ENCODE measurements around the gene EFCAB9. TPM values are rescaled to one million over a fixed set of nuclear protein-coding genes. Genes with fewer than 3 reads are reported as not detected.

EFCAB9 gene
- total RNA-seq, 1 experiment from 2014 or later, result not detected

DNA sequence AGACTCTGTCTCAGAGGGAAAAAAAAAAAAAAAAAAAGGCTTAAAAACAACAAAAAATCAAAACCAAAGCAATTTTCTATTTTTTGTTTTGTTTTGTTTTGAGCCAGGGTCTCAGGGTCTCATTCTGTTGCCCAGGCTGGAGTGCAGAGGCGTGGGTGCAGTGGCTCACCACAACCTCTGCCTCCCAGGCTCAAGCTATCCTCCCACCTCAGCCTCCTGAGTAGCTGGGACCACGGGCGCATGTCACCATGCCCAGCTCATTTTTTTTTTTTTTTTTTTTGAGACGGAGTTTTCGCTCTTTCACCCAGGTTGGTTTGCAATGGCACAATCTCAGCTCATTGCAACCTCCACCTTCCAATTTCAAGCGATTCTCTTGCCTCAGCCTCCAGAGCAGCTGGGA, 11.7 kb upstream of the EFCAB9 start:
- H3K9me2 ChIP-seq (ENCODE audit: insufficient read depth), result no peaks in the 10 kb centered on the region
- ChIA-PET RAD21 (ENCODE audit: low non-redundant PET in 1 of 2, low total read pairs in 2 of 2, uncharacterized antibody in 2 of 2, unreplicated experiment in 2 of 2) (interaction anchor here in 1 of 2 experiments (0.6 to 0.7 kb wide), 2 partner anchors 20 to 76 kb away, joined by 3 read pairs; no protein-coding TSS in a partner anchor), CTCF (no interaction called here), POLR2A (no interaction called here)
- 0 out of 4 replicates have a peak, but pooled peaks cover 0 to 6% of the 10 kb centered on the region in 2 experiments for H3K36me3 ChIP-seq (ENCODE audit: control insufficient read depth in 1 of 2, insufficient read depth in 2 of 2, low read length in 2 of 2)
- no peaks in the 10 kb centered on the region for H3K9me3 ChIP-seq (ENCODE audit: control insufficient read depth in 1 of 2, insufficient read depth in 1 of 2, low read depth in 1 of 2, low read length in 2 of 2)
- TF ChIP-seq JUND (IDR thresholded peaks at IDR 0.05) (no peak), CEBPB (IDR thresholded peaks at IDR 0.05; ENCODE audit: low read depth) (no peak), YY1 (IDR thresholded peaks at IDR 0.05; ENCODE audit: extremely low read depth, insufficient replicate concordance, low read depth, low read length) (no peak), SRF (IDR thresholded peaks at IDR 0.05; ENCODE audit: low read depth) (no peak), TCF7L2 (IDR thresholded peaks at IDR 0.05; ENCODE audit: borderline replicate concordance, extremely low read depth, insufficient read depth, insufficient read length) (no peak), ZNF274 (IDR thresholded peaks at IDR 0.05; ENCODE audit: low read depth, low read length) (no peak), FOSL1 (IDR thresholded peaks at IDR 0.05; ENCODE audit: low read depth) (no peak), RAD21 (IDR thresholded peaks at IDR 0.05; ENCODE audit: low read depth) (no peak), EGR1 (IDR thresholded peaks at IDR 0.05; ENCODE audit: low read depth) (no peak), ZFX (IDR thresholded peaks at IDR 0.05) (no peak), SP1 (IDR thresholded peaks at IDR 0.05; ENCODE audit: low read depth) (no peak), SIN3A (IDR thresholded peaks at IDR 0.05; ENCODE audit: low read depth) (no peak), EZH2 (IDR thresholded peaks at IDR 0.05) (no peak), EZH2phosphoT487 (IDR thresholded peaks at IDR 0.05; ENCODE audit: borderline replicate concordance) (no peak), POLR2A (IDR thresholded peaks at IDR 0.05; ENCODE audit: borderline replicate concordance, extremely low read depth, insufficient read depth, insufficient read length) (no peak), CBX3 (IDR thresholded peaks at IDR 0.05; ENCODE audit: low read depth) (no peak)
- TF ChIP-seq, protein P1, sequence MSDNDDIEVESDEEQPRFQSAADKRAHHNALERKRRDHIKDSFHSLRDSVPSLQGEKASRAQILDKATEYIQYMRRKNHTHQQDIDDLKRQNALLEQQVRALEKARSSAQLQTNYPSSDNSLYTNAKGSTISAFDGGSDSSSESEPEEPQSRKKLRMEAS (IDR thresholded peaks at IDR 0.05), result no peak
- TF ChIP-seq, protein P2, sequence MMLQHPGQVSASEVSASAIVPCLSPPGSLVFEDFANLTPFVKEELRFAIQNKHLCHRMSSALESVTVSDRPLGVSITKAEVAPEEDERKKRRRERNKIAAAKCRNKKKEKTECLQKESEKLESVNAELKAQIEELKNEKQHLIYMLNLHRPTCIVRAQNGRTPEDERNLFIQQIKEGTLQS (IDR thresholded peaks at IDR 0.05), result no peak
- TF ChIP-seq, protein P3, sequence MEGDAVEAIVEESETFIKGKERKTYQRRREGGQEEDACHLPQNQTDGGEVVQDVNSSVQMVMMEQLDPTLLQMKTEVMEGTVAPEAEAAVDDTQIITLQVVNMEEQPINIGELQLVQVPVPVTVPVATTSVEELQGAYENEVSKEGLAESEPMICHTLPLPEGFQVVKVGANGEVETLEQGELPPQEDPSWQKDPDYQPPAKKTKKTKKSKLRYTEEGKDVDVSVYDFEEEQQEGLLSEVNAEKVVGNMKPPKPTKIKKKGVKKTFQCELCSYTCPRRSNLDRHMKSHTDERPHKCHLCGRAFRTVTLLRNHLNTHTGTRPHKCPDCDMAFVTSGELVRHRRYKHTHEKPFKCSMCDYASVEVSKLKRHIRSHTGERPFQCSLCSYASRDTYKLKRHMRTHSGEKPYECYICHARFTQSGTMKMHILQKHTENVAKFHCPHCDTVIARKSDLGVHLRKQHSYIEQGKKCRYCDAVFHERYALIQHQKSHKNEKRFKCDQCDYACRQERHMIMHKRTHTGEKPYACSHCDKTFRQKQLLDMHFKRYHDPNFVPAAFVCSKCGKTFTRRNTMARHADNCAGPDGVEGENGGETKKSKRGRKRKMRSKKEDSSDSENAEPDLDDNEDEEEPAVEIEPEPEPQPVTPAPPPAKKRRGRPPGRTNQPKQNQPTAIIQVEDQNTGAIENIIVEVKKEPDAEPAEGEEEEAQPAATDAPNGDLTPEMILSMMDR (IDR thresholded peaks at IDR 0.05 in 2 of 3, conservative IDR thresholded peaks at IDR 0.05 in 1 of 3; ENCODE audit: borderline replicate concordance in 1 of 3, insufficient read depth in 1 of 3, low read depth in 2 of 3, low read length in 2 of 3), result no peak
- TF ChIP-seq, protein P4, sequence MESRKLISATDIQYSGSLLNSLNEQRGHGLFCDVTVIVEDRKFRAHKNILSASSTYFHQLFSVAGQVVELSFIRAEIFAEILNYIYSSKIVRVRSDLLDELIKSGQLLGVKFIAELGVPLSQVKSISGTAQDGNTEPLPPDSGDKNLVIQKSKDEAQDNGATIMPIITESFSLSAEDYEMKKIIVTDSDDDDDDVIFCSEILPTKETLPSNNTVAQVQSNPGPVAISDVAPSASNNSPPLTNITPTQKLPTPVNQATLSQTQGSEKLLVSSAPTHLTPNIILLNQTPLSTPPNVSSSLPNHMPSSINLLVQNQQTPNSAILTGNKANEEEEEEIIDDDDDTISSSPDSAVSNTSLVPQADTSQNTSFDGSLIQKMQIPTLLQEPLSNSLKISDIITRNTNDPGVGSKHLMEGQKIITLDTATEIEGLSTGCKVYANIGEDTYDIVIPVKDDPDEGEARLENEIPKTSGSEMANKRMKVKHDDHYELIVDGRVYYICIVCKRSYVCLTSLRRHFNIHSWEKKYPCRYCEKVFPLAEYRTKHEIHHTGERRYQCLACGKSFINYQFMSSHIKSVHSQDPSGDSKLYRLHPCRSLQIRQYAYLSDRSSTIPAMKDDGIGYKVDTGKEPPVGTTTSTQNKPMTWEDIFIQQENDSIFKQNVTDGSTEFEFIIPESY (IDR thresholded peaks at IDR 0.05; ENCODE audit: extremely low read depth, insufficient replicate concordance, low read length), result no peak
- intact Hi-C loops (cut with micrococcal nuclease), result loop anchor here (10.0 kb wide), 1 partner anchor 273 kb away; the partner anchor contains the start of gene SH3PXD2B
- H3K27ac ChIP-seq (ENCODE audit: low read depth, low read length), result no peak overlapping the region
- H2AFZ ChIP-seq (ENCODE audit: low read depth, low read length, poor library complexity, severe bottlenecking), result no peak overlapping the region
- ATAC-seq (no peak), DNase-seq (ENCODE audit: low read depth, low spot score) (no peak)
- BruUV-seq (replicated peaks), result no TSS peak
- H3K27me3 ChIP-seq (ENCODE audit: insufficient read depth, low read length), result no peaks in the 10 kb centered on the region
- no peaks in the 10 kb centered on the region for H4K20me1 ChIP-seq (ENCODE audit: insufficient read depth)
- peaks cover 19% of the 10 kb centered on the region for H3K79me2 ChIP-seq (ENCODE audit: insufficient read depth, low read length)
- peaks cover 10 to 19% of the 10 kb centered on the region in 2 experiments for H3K4me1 ChIP-seq (ENCODE audit: control insufficient read depth in 1 of 2, insufficient read depth in 2 of 2, low read length in 2 of 2)
- H3K9ac ChIP-seq (ENCODE audit: low read length), result no peak overlapping the region
- H3K4me2 ChIP-seq (ENCODE audit: low read length), result no peak overlapping the region
- no peak overlapping the region for H3K4me3 ChIP-seq (replicated peaks in 1 of 2; ENCODE audit: low read depth in 1 of 2, low read length in 2 of 2)
